Pancreas (tissue), 10 donors: ENCODE results near the gene EFCAB3. TPM values are rescaled to one million over a fixed set of nuclear protein-coding genes. Genes with fewer than 3 reads are reported as not detected.

Experiments
- ATAC-seq, 4 donors: fragments of 200-7000 bp; cut with Tn5 transposase; one replicate each; pipeline versions ENCODE4 v1.8.0 to v1.9.1; 2020; ENCODE audit warnings: mild to moderate bottlenecking in 4 of 4, moderate library complexity in 4 of 4
- DNase-seq, 6 donors: peaks; one replicate each; pipeline ENCODE4 v3.0.0-alpha.2; 2020
- FAIRE-seq: peaks from 2 replicates; lab custom pipeline; 2012; peaks lifted over from hg19 to GRCh38; lab: Jason Lieb, UNC
- H3K27ac ChIP-seq, 4 donors: fragments of 200-600 bp; sonication (generic); 1 replicate in 3 of 4; 2 replicates in 1 of 4; pipeline versions ENCODE4 v1.5.0 to v1.8.0; 2020
- H3K27me3 ChIP-seq, 4 donors: fragments of 200-600 bp; one replicate each; pipeline ENCODE4 v1.8.0; 2021
- H3K36me3 ChIP-seq, 3 donors: fragments of 200-600 bp; sonication (generic) in 1 of 3; one replicate each; pipeline versions ENCODE4 v1.5.0 to v1.8.0; 2020 to 2021
- H3K4me1 ChIP-seq, 3 donors: fragments of 200-600 bp; one replicate each; pipeline ENCODE4 v1.8.0; 2021
- H3K4me3 ChIP-seq, 4 donors: fragments of 200-600 bp; sonication (generic) in 2 of 4; one replicate each; pipeline versions ENCODE4 v1.5.0 to v1.8.0; 2020 to 2021
- H3K9me3 ChIP-seq, 4 donors: fragments of 200-600 bp; one replicate each; pipeline ENCODE4 v1.8.0; 2021
- CTCF ChIP-seq, 4 donors: fragments of 200-600 bp; sonication (generic) in 3 of 4; IDR thresholded peaks; one replicate each; pipeline versions ENCODE4 v1.5.0 to v1.8.0; 2021; ENCODE audit warnings: antibody characterized with exemption in 4 of 4
- WGBS, 2 donors: extraction: QIAGEN DNeasy Blood & Tissue Kit; methylation state at CpG; one replicate each; pipeline ENCODE4 v1.1.7; 2013; 5-methylcytosine and 5-hydroxymethylcytosine counted together
- intact Hi-C, 3 donors: fragments of 100-400 bp; cut with DNase I; formaldehyde crosslinking; loops; one replicate each; pipeline versions ENCODE4 v1.11.1 to v1.14.2; 2022
- polyA plus RNA-seq, 2 donors: library from polyadenylated mRNA; stranded (reverse); fragments of 200-250 nt; gene quantifications; one replicate each; pipeline ENCODE4 v1.2.3, GENCODE V29; 2013
- total RNA-seq, 6 donors: library from RNA; stranded (reverse); fragmentation: NEBNext Ultra II Directional in 4 of 6; extraction: Animal tissue kit (Norgen Biotek cat#: 25700) in 4 of 6; gene quantifications; one replicate each; pipeline versions ENCODE4 v1.2.1 to v1.2.4, GENCODE V29; 2021 to 2023
- donor health status: healthy with polysubstance abuse.
- donor health status: DM: no; HTN: no; CAD: no; lungs with moderate emphysema.
- donor health status: DM: no; HTN: no; CAD: no.
- donor health status: control.
- donor health status: control.
- donor health status: Bipolar disorder and iron deficiency.
- donor health status: DM: yes; HTN: yes; CAD: no.
- donor health status: DM: no; HTN: no; CAD: no.
- donor health status: DM: no; HTN: no; CAD: no.
- donor health status: DM: yes; HTN: yes; CAD: no.

EFCAB3 gene
- total and polyA plus RNA-seq, 8 donors: not detected

GRCh38 chr17:62381561-62381960, 1.2 kb downstream of the EFCAB3 start:
- H3K9me3 ChIP-seq: no peaks in the 10 kb centered on the region
- no peak overlapping the region for H3K27ac ChIP-seq
- H3K4me3 ChIP-seq: no peak overlapping the region
- H3K27me3 ChIP-seq: peaks cover 0 to 8% (median 2%) of the 10 kb centered on the region in 4 donors
- intact Hi-C loops: no loop called here
- no peak for TF ChIP-seq CTCF (IDR thresholded peaks at IDR 0.05)
- FAIRE-seq (no peak), ATAC-seq (no peak), DNase-seq (no peak)
- H3K4me1 ChIP-seq: no peaks in the 10 kb centered on the region
- 78 to 84% methylated on average over 18 of the region's 18 CpGs for WGBS, 2 donors
- no peaks in the 10 kb centered on the region for H3K36me3 ChIP-seq

- FAIRE-seq: no peak
- H3K36me3 ChIP-seq: no peaks in the 10 kb centered on the region
- no peak for TF ChIP-seq CTCF (IDR thresholded peaks at IDR 0.05)
- no peaks in the 10 kb centered on the region for H3K4me1 ChIP-seq
- H3K4me3 ChIP-seq: no peak overlapping the region
- no peak overlapping the region for H3K27ac ChIP-seq
- peaks cover 0 to 10% (median 2%) of the 10 kb centered on the region in 4 donors for H3K27me3 ChIP-seq
- WGBS, 2 donors: 42 to 49% methylated on average over 1 of the region's 1 CpG
- intact Hi-C loops: no loop called here
- H3K9me3 ChIP-seq: no peaks in the 10 kb centered on the region
- ATAC-seq: no peak
- DNase-seq: no peak
Observed at GRCh38 chr17:62388856-62389255, 8.5 kb downstream of the EFCAB3 start.

- Histone ChIP-seq H3K9me3 (no peaks in the 10 kb centered on the region), H3K4me3 (no peak overlapping the region), H3K27me3 (peaks cover 0 to 7% (median 0%) of the 10 kb centered on the region in 4 donors), H3K4me1 (no peaks in the 10 kb centered on the region), H3K27ac (no peak overlapping the region), H3K36me3 (no peaks in the 10 kb centered on the region)
- DNase-seq (no peak), FAIRE-seq (no peak), ATAC-seq (no peak)
- no peak for TF ChIP-seq CTCF (IDR thresholded peaks at IDR 0.05)
- WGBS, 2 donors: 55 to 69% methylated on average over 1 of the region's 1 CpG
- intact Hi-C loops: no loop called here
Observed at GRCh38 chr17:62392908-62393307, 12.6 kb downstream of the EFCAB3 start.

- WGBS, 2 donors: 78 to 87% methylated on average over 1 of the region's 1 CpG
Observed at GRCh38 chr17:62398891-62399290, 18.5 kb downstream of the EFCAB3 start.

More at GRCh38 chr17:62398891-62399290, 18.5 kb downstream of the EFCAB3 start:
- no peak for DNase-seq
- H3K27me3 ChIP-seq: peaks cover 0 to 4% (median 0%) of the 10 kb centered on the region in 4 donors
- no peaks in the 10 kb centered on the region for H3K4me1 ChIP-seq
- no peak overlapping the region for H3K4me3 ChIP-seq
- TF ChIP-seq CTCF (IDR thresholded peaks at IDR 0.05): no peak
- FAIRE-seq: no peak
- intact Hi-C loops: no loop called here
- H3K27ac ChIP-seq: no peak overlapping the region
- ATAC-seq: no peak
- no peaks in the 10 kb centered on the region for H3K9me3 ChIP-seq
- H3K36me3 ChIP-seq: no peaks in the 10 kb centered on the region
